GM18511 (cell line): ENCODE data around the gene RNF187.

Source experiments
- ATAC-seq: cut with Tn5 transposase; IDR thresholded peaks from one replicate; pipeline ENCODE4 v1.9.1; 2021; ENCODE audit warnings: mild to moderate bottlenecking, moderate library complexity; ENCODE audit not compliant: unreplicated experiment

The RNF187 gene

GRCh38 chr1:228508840-228509415 is 21.7 kb downstream of the RNF187 start:
- ATAC-seq, result no peak

DNA sequence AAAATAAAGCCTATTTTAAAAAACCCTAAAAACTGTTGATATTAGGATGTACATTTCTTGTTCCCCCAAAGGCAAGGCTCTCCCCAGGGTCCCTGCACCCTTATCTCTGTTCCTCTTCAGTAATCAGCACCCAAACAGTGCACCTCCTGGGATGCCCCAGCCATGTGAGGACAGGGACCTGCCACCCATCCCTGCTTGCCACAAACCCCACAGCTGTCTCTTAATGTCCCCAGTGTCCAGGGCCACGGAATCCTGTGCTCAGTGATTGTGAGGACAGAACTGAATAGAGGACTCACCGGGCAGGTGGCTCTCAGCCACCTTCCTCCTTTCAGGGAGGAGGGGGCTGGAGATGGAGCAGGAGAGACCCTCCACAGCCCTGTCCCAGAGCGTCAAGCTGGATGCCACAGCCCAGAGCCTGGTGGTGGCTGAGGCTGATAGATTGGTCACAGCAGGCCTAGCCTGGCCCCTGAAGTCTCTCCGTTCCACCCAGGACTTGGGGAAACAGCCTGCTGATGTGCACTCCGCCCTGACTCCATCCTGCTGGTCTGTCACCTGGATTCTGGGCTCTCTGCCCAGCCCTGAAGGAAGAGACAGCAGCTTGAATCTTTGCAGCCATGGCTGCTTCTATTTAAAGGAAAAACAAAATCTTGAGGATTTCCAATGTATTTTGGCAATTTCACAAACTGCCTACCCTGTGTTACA is 23.1 kb downstream of the RNF187 start:
- ATAC-seq, result no peak

DNA sequence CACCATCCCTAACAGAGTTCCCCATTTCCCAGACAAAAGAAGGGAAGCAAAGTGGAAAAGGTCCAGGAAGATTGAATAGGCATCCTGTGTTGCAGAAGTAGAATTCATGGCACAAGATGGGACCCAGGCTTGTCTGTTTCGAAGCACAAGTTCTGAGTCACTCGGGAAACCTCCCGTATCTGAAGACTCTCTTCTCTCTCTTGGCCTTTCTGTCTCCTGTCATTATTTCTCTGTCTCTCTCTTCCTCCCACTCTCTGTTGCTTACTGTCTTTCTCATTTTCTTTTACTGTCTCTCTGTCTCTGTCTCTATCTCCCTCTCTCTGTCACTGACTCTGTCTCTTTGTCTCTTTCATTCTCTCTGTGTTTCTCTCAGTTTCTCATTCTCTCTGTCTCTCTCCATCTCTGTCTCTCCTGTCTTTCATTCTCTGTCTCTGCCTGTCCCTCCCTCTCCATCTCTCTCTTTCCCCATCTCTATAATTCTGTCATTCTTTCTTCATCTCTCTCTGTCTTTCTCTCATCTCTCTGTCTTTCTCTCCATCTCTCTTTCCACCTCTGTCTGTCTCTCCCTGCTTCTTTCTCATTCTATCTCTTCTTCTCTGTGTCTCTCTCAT is 23.7 kb downstream of the RNF187 start:
- ATAC-seq, result no peak

DNA sequence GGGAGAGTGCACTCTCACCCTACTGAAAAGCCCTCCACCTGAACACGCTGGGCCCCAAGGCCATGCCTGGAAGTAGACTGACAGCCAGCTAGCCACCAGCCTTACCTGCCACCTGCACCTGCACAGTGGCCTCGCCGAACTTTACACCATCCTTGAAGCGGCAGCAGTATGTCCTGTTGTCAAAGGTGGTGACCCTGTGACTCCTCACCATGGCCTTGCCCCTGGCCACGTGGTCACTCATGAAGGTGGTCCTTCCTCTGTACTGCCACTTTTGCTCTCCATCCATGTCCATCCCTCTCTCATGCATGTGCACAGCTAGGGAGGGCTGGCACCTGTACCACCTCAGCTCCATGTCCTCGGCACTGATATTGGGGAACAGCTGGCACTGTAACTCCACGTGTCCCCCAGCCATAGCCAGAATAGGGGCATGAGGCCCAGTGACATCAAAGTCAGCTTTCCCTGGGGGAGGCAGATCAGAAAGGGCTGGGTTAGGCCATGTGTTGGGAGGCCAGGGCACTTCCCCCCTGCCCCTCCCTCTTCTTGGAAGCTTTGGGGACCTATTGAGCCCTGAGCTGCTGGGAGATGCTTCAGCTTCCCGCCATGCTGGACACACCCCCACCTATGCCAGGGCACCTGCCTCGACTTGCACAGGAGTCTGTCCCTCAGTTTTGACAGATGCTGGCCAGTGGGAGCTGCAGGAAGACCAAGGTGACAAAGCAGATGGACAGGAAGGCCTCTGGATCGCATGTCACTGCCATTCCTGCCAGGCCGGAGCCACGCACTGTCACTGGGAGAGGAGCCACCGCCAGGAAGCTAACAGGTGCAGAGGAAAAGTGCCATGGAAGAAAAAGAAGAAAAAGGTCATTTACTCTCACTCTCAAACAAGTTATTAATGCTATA is 24.6 kb downstream of the RNF187 start:
- ATAC-seq, result no peak

- no peak for ATAC-seq
These were observed 25.6 kb downstream of the RNF187 start for GRCh38 chr1:228512781-228513198.

DNA sequence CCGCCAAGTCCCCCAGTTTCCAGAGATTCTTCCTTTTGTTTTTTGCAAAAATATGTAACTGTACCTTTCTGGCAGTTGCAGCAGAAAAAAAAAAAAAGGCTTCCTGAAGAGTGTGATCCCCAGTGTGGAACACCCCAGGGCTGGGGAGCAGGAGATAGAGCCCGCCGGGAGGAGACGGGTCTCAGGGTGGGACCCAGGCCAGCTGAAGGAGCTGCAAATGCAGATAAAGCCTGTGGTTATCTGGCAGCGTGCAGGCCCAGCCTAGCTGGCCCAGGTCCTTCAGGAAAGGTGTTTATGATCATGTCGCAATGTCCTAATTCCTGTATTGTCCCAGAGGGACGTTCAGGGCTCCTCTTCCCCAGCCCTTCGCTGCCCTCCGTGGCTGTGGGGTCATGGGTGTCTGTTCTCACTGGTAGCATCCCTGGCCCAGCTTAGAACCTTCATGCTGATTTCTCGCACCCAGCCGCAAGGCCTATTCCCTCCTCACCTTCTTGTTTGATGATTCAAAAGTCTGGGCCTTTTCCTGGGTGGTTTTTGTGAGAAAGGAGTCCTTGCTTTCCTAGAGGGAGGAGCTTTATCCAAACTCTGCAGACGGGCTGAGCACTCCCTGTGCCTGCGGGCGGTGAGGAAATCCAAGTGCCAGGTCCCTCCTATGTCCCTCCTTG is 26.2 kb downstream of the RNF187 start:
- no peak for ATAC-seq

- no peak for ATAC-seq
These were observed 27.2 kb downstream of the RNF187 start for GRCh38 chr1:228514421-228514820.

GRCh38 chr1:228515200-228515834 is 28.1 kb downstream of the RNF187 start:
- no peak for ATAC-seq

DNA sequence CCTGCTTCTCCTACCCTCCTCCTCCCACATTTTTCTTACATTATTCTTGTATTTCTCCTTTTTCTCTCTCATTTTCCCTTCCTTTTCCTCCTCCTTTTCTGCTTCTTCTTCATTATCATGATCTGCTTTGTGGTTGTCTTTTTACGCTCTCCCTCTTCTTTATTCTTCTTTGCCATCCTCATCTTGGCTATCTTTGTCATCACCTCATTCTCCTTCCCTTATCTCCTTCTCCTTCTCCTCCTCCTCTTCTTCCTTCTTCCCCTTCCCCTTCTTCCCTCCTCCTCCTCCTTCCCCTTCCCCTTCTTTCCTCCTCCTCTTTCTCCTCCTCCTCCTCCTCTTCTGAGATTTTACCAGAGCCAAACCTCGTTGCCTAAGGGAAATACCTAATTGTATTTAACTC is 30.5 kb downstream of the RNF187 start:
- no peak for ATAC-seq

DNA sequence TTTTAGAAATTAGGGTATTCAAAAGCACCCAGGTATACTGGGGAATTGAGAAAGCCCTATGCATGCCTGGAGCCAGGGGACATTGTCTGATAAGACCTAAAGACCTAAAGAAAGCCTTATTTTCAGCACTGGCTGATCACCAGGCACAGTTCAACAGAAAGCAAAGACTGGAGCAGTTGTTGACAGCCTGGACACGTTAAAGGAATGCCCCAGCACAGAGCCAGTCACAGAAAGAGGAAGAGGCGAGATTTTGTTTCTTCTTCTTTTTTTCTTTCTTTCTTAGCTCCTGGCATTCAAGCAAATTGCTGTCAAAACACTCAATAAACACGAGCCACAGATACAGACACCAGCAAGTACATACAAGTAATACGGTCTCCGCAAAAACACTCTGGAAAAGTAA is 40.4 kb downstream of the RNF187 start:
- ATAC-seq, result no peak

DNA sequence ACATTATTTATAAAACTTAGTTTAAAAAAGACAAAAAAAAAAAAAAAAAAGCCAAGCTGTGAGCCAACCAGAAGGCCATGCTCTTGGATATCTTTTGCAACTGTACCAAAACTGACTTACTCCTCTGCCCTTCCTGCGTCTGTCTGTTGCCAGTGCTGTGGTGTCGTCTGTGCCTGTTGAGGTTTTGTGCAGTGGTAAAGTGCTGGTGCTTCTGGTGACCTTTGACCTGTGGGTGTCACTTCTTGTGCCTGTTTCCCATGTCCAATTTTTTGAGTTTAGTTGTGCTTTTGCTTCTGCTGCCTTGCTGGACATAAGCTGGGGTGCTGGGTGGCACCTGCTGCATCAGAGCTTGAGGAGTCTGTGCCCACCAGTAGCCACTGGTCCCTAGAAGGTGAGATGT is 41.4 kb downstream of the RNF187 start:
- ATAC-seq, result no peak

GRCh38 chr1:228530086-228530758 is 43.0 kb downstream of the RNF187 start:
- no peak for ATAC-seq

DNA sequence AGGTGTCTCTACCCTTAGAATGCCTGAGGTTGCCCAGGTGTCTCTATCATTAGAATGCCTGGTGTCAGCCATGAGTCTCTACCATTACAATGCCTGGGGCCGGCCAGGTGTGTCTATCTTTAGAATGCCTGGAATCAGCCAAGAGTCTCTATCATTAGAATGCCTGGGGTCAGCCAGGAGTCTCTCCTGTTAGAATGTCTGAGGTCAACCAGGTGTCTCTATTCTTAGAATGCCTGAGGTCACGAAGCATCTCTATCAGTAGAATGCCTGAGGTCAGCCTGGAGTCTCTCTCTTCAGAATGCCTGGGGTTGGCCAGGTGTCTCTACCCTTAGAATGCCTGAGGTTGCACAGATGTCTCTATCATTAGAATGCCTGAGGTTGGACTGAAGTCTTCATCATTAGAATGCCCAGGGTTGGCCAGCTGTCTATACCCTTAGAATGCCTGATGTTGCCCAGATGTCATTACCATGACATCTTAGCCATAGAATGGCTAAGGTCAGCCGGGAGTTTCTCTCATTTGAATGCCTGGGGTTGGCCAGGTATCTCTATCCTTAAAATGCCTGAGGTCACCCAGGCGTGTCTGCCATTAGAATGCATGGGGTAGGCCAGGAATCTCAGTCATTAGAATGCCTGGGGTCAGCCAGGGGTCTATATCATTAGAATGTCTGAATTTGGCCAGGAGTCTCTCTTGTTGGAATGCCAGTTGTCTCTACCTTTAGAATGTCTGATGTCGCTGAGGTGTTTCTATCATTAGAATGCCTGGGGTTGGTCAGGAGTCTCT is 44.0 kb downstream of the RNF187 start:
- ATAC-seq, result no peak

- ATAC-seq, result no peak
These were observed 51.6 kb downstream of the RNF187 start for GRCh38 chr1:228538831-228539230.

DNA sequence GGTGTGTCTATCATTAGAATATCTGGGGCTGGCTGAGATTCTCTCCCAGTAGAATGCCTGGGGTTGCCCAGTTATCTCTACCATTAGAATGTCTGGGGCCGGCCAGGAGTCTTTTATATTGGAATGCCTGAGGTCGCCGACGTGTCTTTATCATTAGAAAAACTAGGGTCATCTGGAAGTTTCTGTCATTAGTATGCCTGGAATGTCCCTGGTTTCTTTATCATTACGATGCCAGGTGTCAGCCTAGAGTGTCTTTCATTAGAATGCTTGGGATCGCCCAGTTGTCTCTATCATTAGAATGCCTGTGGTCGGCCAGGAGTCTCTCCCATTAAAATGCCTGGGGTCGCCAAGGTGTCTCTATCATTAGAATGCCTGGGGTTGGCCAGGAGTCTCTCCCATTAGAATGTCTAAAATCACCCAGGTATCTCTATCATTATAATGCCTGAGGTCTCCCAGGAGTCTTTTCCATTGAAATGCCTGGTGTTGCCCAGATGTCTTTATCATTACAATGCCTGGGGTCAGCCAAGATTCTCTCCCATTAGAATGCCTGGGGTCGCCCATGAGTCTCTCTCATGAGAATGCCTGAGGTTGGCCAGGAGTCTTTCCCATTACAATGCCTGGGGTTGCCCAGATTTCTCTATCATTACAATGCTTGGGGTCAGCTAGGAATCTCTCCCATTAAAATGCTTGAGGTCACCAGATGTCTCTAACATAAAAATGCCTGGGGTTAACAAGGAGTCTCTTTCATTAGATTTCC is 53.2 kb downstream of the RNF187 start:
- ATAC-seq, result no peak

- ATAC-seq, result no peak
These were observed 54.5 kb downstream of the RNF187 start for GRCh38 chr1:228541725-228542124.

DNA sequence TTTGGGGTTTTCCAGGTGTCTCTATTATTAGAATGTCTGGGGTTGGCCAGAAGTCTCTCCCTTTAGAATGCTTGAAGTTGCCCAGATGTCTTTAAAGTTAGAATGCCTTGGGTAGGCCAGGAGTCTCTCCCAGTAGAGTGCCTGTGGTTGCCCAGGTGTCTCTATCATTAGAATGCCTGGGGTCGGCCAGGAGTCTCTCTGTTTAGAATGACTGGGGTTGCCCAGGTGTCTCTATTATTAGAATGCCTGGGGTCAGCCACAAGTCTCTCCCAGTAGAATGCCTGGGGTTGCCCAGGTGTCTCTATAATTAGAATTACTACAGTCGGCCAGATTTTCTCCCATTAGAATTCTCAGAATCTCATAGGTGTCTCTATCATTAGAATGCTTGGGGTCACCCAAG is 55.2 kb downstream of the RNF187 start:
- ATAC-seq, result no peak

GRCh38 chr1:228542981-228543380 is 55.8 kb downstream of the RNF187 start:
- no peak for ATAC-seq
